Central memory CD4-positive, alpha-beta T cell (primary cell): ENCODE measurements around the gene DHX32.

Experiments
- DNase-seq: peaks from one replicate; pipeline ENCODE4 v3.0.0; 2022

Gene DHX32

GRCh38 chr10:125802739-125803138 lies 78.4 kb downstream of the DHX32 start:
- no peak for DNase-seq

- no peak for DNase-seq
These were observed 79.0 kb downstream of the DHX32 start for GRCh38 chr10:125802131-125802530.

GRCh38 chr10:125801574-125801973 lies 79.5 kb downstream of the DHX32 start:
- DNase-seq, result no peak

- DNase-seq, result no peak
These were observed 81.5 kb downstream of the DHX32 start for GRCh38 chr10:125799451-125800182.

- DNase-seq, result no peak
These were observed 83.0 kb downstream of the DHX32 start for GRCh38 chr10:125797994-125798662.

- DNase-seq, result no peak
These were observed 83.7 kb downstream of the DHX32 start for GRCh38 chr10:125797424-125797823.

GRCh38 chr10:125795637-125796190 lies 85.4 kb downstream of the DHX32 start:
- no peak for DNase-seq

GRCh38 chr10:125795128-125795527 lies 86.0 kb downstream of the DHX32 start:
- no peak for DNase-seq

GRCh38 chr10:125792342-125793300 lies 88.5 kb downstream of the DHX32 start:
- no peak for DNase-seq

GRCh38 chr10:125788156-125789034 lies 92.7 kb downstream of the DHX32 start:
- DNase-seq, result no peak
